Endometrial microvascular endothelial cells (primary cell): ENCODE results near the gene KANSL1. TPM values are rescaled to one million over a fixed set of nuclear protein-coding genes. Genes with fewer than 3 reads are reported as not detected.

Experiments
- in situ Hi-C: cut with HindIII; loops from 2 replicates; pipeline ENCODE4 v1.10.0; 2017; ENCODE audit warnings: low sequenced_read_pairs, low pct_unique_long_range_greater_than_20kb; ENCODE audit errors: inconsistent ontology term
- total RNA-seq: library from RNA; depleted of rRNA; stranded (reverse); fragments of >200 nt; gene quantifications from one replicate; pipeline ENCODE4 v1.2.3, GENCODE V29; 2015; ENCODE audit errors: inconsistent ontology term

KANSL1 gene
- total RNA-seq, 1 donor from 2014 or later, result 30.5 TPM

GRCh38 chr17:46000757-46001156 is 192.5 kb downstream of the KANSL1 start:
- in situ Hi-C loops, result no loop called here

- in situ Hi-C loops, result no loop called here
These were observed 192.9 kb downstream of the KANSL1 start for GRCh38 chr17:46000292-46000691.

GRCh38 chr17:45999900-46000290 is 193.3 kb downstream of the KANSL1 start:
- in situ Hi-C loops, result no loop called here

GRCh38 chr17:45998987-45999899 is 194.0 kb downstream of the KANSL1 start, which contains the start of gene STH:
Gene STH (plus strand): TSS chr17:45999250. CDS start chr17:45999280, 30 bp downstream.
- in situ Hi-C loops, result no loop called here

- in situ Hi-C loops, result no loop called here
These were observed 195.6 kb downstream of the KANSL1 start for GRCh38 chr17:45997624-45998023.

GRCh38 chr17:45997166-45997565 is 196.1 kb downstream of the KANSL1 start:
- in situ Hi-C loops, result no loop called here

GRCh38 chr17:45996282-45996937 is 196.8 kb downstream of the KANSL1 start:
- in situ Hi-C loops, result no loop called here

- in situ Hi-C loops, result no loop called here
These were observed 197.5 kb downstream of the KANSL1 start for GRCh38 chr17:45995627-45996270.

GRCh38 chr17:45994987-45995386 is 198.2 kb downstream of the KANSL1 start:
- in situ Hi-C loops, result no loop called here

GRCh38 chr17:45993962-45994627 is 199.1 kb downstream of the KANSL1 start:
- in situ Hi-C loops, result no loop called here

GRCh38 chr17:45992904-45993303 is 200.3 kb downstream of the KANSL1 start:
- in situ Hi-C loops, result no loop called here

GRCh38 chr17:45992175-45992574 is 201.1 kb downstream of the KANSL1 start:
- in situ Hi-C loops, result no loop called here

GRCh38 chr17:45991341-45991740 is 201.9 kb downstream of the KANSL1 start:
- in situ Hi-C loops, result no loop called here

GRCh38 chr17:45990886-45991285 is 202.3 kb downstream of the KANSL1 start:
- in situ Hi-C loops, result no loop called here

GRCh38 chr17:45989759-45990158 is 203.5 kb downstream of the KANSL1 start:
- in situ Hi-C loops, result no loop called here

GRCh38 chr17:45987706-45988105 is 205.5 kb downstream of the KANSL1 start:
- in situ Hi-C loops, result no loop called here

- in situ Hi-C loops, result no loop called here
These were observed 207.2 kb downstream of the KANSL1 start for GRCh38 chr17:45986056-45986455.

GRCh38 chr17:45985447-45985846 is 207.8 kb downstream of the KANSL1 start:
- in situ Hi-C loops, result no loop called here

GRCh38 chr17:45984368-45984767 is 208.9 kb downstream of the KANSL1 start:
- in situ Hi-C loops, result no loop called here
